NCI-H82 treated with DMSO at 0.1 percent for 48 hours (cell line): Measurements from ENCODE around the gene TMEM271.
"Not testable (repeated sequence)": the region's sequence is repeated elsewhere in the genome, so short reads cannot be mapped to it uniquely, and the experiment has no call there.

Experiments
- DNase-seq: peaks from one replicate; lab custom pipeline; 2025; ENCODE audit not compliant: unreplicated experiment; lab: John Stamatoyannopoulos, UW

The TMEM271 gene

DNA sequence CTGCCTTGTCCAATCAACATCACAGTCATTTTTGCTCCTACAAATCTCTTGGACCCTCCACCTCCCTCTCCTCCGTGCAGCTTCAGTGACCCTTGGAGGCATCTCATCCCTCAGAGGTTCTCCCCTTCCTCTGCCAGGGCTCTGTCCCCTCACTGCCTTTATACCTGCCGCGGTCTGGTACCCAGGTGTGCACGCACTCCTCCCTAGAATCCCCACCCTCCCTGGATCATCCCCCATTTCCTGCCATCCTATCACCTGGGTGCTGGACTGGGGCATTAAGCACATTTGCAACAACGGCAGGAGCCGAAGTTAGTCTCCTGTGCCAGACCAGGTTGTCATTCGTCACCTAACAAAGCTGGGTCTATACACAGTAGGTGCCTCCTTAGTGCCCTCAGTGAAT is 10.1 kb downstream of the TMEM271 start:
- DNase-seq, result no peak

- not testable (repeated sequence) for DNase-seq
Measured at GRCh38 chr4:565614-566013, 10.5 kb downstream of the TMEM271 start.

- DNase-seq, result not testable (repeated sequence)
Measured at GRCh38 chr4:562458-562857, 13.6 kb downstream of the TMEM271 start.

DNA sequence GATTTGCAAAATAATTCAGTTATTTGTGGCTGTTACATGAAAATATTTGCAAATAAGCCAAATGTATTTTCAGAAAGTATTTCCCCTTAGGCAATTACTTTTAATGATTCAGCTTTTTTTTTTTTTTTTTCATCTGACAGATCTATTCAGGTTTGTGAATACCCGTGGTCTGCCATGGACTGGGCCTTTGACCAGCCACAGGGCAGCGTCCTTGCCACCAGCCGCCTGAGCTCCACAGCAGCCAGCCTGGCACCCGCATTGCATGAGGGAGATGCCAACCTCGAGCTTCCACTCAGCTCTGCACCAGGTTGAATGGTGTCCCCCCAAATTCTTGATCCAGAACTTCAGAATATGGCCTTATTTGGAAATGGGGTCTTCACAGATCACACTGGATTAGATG is 14.7 kb downstream of the TMEM271 start:
- DNase-seq, result no peak

- no peak for DNase-seq
Measured at GRCh38 chr4:560731-561291, 15.3 kb downstream of the TMEM271 start.

GRCh38 chr4:560061-560460 is 16.0 kb downstream of the TMEM271 start:
- no peak for DNase-seq

DNA sequence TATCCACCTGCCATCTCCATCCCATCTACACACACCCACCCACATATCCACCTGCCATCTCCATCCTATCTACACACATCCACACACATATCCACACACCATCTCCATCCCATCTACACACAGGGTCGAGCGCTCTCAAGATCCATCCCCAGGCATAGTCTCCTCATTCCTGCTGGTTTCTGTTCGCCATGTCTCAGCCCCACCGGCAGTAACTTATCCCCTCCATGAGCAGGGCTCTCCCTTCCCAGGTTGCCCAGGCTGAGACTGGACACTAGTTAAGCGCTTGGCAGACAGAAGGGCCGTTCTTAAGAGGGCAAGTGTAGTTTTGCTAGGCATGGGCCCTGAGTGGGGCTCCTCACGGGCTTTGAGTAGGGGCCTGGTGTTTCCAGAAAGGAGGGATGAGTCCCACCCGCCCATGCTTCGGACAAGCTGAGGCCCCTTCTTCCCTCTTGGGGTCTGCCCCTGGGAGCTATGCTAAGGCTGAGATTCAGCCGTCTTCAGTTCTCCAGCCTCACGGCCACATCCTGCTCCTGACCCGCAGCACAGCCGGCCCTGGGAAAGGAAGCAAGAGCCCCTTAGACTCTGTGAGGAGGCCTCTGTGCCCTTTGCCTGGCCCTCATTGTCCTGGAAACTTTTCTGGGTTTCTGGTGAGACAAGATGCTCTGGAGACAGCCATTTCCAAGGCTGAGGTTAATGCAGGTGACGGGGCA is 20.4 kb downstream of the TMEM271 start:
- no peak for DNase-seq

DNA sequence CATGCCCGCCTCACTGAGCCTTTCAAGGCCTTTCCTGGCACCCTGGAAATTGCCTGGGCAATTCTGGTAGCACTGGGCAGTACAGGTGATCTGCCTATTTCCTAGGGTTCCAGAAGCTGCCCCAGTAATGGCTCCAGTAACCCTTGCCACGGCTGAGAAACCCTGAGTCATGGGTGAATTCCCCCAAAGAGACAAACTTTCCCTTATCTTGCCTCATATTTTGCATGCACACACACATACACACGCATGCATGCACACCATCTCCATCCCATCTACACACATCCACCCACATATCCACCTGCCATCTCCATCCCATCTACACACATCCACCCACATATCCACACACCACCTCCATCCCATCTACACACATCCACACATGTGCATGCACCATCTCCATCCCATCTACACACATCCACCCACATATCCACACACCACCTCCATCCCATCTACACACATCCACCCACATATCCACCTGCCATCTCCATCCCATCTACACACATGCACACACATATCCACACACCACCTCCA is 21.2 kb downstream of the TMEM271 start:
- not testable (repeated sequence) for DNase-seq

- no peak for DNase-seq
Measured at GRCh38 chr4:552019-552418, 24.1 kb downstream of the TMEM271 start.

- not testable (repeated sequence) for DNase-seq
Measured at GRCh38 chr4:550268-550667, 25.8 kb downstream of the TMEM271 start.

DNA sequence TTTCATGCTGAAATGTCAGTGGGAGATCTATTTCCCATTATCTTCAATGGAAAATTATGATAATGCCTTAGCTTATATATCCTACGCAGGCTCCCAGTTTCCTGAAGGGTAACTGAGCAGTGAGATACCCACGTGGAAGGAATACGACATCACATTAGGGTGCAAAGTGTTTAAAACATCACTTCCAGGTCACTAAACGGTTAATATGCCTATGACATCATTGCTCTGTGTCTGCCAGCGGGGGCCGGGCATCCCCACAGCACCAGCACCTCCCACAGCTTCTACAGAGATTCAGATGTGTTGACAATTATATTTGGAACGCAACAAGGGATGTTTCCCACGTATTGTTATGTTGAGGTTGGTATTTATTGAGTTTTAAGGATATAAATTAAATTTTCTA is 27.1 kb downstream of the TMEM271 start:
- DNase-seq, result no peak

GRCh38 chr4:545612-546011 is 30.5 kb downstream of the TMEM271 start:
- DNase-seq, result no peak

- no peak for DNase-seq
Measured at GRCh38 chr4:544386-545105, 31.5 kb downstream of the TMEM271 start.

DNA sequence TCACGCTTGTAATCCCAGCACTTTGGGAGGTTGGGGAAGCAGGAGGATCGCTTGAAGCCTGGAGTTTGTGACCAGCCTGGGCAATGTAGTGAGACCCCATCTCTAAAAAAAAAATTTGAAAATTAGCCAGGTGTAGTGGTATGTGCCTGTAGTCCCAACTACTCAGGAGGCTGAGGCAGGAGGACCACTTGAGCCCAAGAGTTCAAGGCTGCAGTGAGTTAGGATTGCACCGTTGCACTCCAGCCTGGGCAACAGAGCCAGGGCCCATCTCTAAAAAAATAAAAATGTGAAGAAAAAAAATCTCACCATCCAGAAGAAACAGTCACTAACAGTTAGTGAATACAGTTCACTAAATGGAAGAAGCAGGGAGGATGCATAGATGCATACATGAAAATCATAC is 34.8 kb downstream of the TMEM271 start:
- no peak for DNase-seq

- DNase-seq, result no peak
Measured at GRCh38 chr4:538542-539142, 37.5 kb downstream of the TMEM271 start.

GRCh38 chr4:537436-538264 is 38.4 kb downstream of the TMEM271 start:
- DNase-seq, result no peak

DNA sequence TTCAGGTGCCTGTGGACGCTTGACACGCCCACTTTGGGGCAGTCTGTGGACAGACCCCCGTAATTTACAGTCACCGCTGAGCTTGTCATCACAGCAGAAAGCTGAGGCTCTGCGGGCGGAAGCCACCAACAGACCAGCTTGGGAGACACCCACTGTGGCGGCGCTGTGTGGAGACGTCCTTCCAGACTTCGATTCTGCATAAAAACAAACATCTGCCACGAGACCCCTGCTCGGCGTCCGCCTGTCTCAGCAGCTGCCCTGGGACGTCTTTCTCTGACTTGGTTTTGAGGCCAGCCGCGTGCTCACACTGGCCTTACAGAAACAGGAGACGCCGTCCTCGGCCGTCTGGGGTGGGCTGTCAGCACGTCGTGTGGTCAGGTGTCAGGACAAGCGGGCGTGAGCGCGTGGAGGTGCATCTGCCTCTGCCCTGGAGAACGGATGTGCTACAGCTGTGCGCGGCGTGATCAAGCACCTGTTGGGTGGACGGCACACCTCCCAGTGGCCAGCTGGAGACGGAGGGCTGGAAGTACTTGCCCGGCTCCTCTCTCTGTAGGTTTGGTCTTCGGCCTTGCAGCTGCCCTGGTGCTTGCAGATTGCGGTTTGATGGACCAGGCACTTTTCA is 39.6 kb downstream of the TMEM271 start:
- DNase-seq, result no peak

DNA sequence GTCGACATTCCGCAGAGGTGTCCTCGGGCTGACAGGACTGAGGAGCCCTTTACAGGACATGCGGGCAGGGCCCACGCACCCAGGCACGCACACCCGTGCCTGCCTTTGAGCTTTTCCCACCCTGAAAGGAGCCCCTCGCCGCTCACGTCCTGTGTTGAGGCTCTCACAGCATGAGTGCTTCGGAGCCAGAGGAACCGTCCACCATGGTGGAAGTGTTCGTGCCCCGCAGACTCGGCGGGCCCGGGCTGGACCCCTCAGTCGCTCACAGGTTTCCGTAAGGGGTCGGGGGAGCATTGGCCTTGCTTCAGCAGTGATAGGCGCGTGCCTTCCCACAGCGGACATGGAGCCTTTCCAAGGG is 40.2 kb downstream of the TMEM271 start:
- no peak for DNase-seq

- no peak for DNase-seq
Measured at GRCh38 chr4:535181-535923, 40.7 kb downstream of the TMEM271 start.
